NCI-H2196 (cell line): ENCODE results near the gene MRPS18A.

Experiments used
- DNase-seq: peaks from one replicate; lab custom pipeline; 2025; ENCODE audit not compliant: unreplicated experiment; lab: John Stamatoyannopoulos, UW

MRPS18A gene

GRCh38 chr6:43687437-43688347 is at the start of gene MRPS18A:
Gene MRPS18A, minus strand, starts transcription at chr6:43687791. Its CDS starts 12 bp downstream, at chr6:43687779.
- peak; percentile 82 for DNase-seq

GRCh38 chr6:43736844-43737243 is 49.3 kb upstream of the MRPS18A start:
- DNase-seq = no peak

GRCh38 chr6:43736211-43736786 is 48.7 kb upstream of the MRPS18A start:
- DNase-seq = no peak

GRCh38 chr6:43735642-43736199 is 48.1 kb upstream of the MRPS18A start:
- DNase-seq = no peak

GRCh38 chr6:43734294-43734665 is 46.7 kb upstream of the MRPS18A start:
- no peak for DNase-seq

- no peak for DNase-seq
Observed at GRCh38 chr6:43733471-43734293, 46.1 kb upstream of the MRPS18A start.

GRCh38 chr6:43730634-43731033 is 43.0 kb upstream of the MRPS18A start:
- no peak for DNase-seq

- no peak for DNase-seq
Observed at GRCh38 chr6:43729537-43729936, 41.9 kb upstream of the MRPS18A start.

- no peak for DNase-seq
Observed at GRCh38 chr6:43728586-43728985, 41.0 kb upstream of the MRPS18A start.

GRCh38 chr6:43727634-43728033 is 40.0 kb upstream of the MRPS18A start:
- DNase-seq = no peak

GRCh38 chr6:43725643-43726580 is 38.3 kb upstream of the MRPS18A start:
- DNase-seq = no peak

- DNase-seq = peak; percentile 85
Observed at GRCh38 chr6:43724914-43725642, 37.5 kb upstream of the MRPS18A start.

- no peak for DNase-seq
Observed at GRCh38 chr6:43724354-43724753, 36.8 kb upstream of the MRPS18A start.

- DNase-seq = peak; percentile 63
Observed at GRCh38 chr6:43723737-43724295, 36.2 kb upstream of the MRPS18A start.

- no peak for DNase-seq
Observed at GRCh38 chr6:43722920-43723545, 35.4 kb upstream of the MRPS18A start.

- DNase-seq = no peak
Observed at GRCh38 chr6:43720999-43721398, 33.4 kb upstream of the MRPS18A start.

GRCh38 chr6:43719511-43719910 is 31.9 kb upstream of the MRPS18A start:
- no peak for DNase-seq

- DNase-seq = no peak
Observed at GRCh38 chr6:43718387-43719105, 31.0 kb upstream of the MRPS18A start.
